Activated CD8-positive, alpha-beta memory T cell treated with anti-CD3 and anti-CD28 coated beads, Interleukin-2, amount 10 ng/mL, durations not matched to agents 7 days and 5 days (primary cell): ENCODE data around the gene LARP7. TPM values are rescaled to one million over a fixed set of nuclear protein-coding genes. Genes with fewer than 3 reads are reported as not detected.
"Not testable (repeated sequence)": the region's sequence is repeated elsewhere in the genome, so short reads cannot be mapped to it uniquely, and the experiment has no call there.

Experiments used
- ATAC-seq: fragments of 150-1000 bp; cut with Tn5 transposase; one replicate; pipeline ENCODE4 v1.10.0; 2021; ENCODE audit warnings: moderate library complexity
- CTCF ChIA-PET: fragments of 350-600 bp; sonication (Branson Sonifier 250); formaldehyde crosslinking; loops from one replicate; lab custom pipeline; 2021; ENCODE audit warnings: antibody characterized with exemption; lab: Charles Lee
- DNase-seq: peaks from one replicate; pipeline ENCODE4 v3.0.0-alpha.2; 2020
- H3K27ac Mint-ChIP-seq: one replicate; pipeline ENCODE4 v1.8.0; 2021; ENCODE audit warnings: mild to moderate bottlenecking, mixed read lengths
- H3K27me3 Mint-ChIP-seq: one replicate; pipeline ENCODE4 v1.8.0; 2021; ENCODE audit warnings: mixed read lengths
- H3K36me3 Mint-ChIP-seq: one replicate; pipeline ENCODE4 v1.8.0; 2021; ENCODE audit warnings: mild to moderate bottlenecking, mixed read lengths
- H3K4me1 Mint-ChIP-seq: one replicate; pipeline ENCODE4 v1.8.0; 2021; ENCODE audit warnings: mixed read lengths
- H3K4me3 Mint-ChIP-seq: one replicate; pipeline ENCODE4 v1.8.0; 2021; ENCODE audit warnings: mild to moderate bottlenecking, moderate library complexity, mixed read lengths
- H3K9me3 Mint-ChIP-seq: one replicate; pipeline ENCODE4 v1.8.0; 2022; ENCODE audit warnings: low read depth, mixed read lengths
- total RNA-seq, 2 experiments: library from RNA; stranded (reverse); gene quantifications; one replicate each; pipeline ENCODE4 v1.2.3, GENCODE V29; 2021

The LARP7 gene
- total RNA-seq, 2 experiments from 2014 or later = 53.3 to 53.6 TPM

- no peak for ATAC-seq
- Mint-ChIP-seq H3K27ac (peak overlapping the region; percentile 63), H3K36me3 (peaks cover 43% of the 10 kb centered on the region), H3K27me3 (no peaks in the 10 kb centered on the region), H3K4me1 (peaks cover 40% of the 10 kb centered on the region), H3K9me3 (no peaks in the 10 kb centered on the region), H3K4me3 (no peak overlapping the region)
- CTCF ChIA-PET = interaction anchor here (1.6 to 1.7 kb wide), 2 partner anchors 121 to 123 kb away, joined by 5 read pairs; no protein-coding TSS in a partner anchor
- no peak for DNase-seq
These were observed 5.6 kb downstream of the LARP7 start for GRCh38 chr4:112642526-112642925.

GRCh38 chr4:112644595-112645535, 7.9 kb downstream of the LARP7 start:
- not testable (repeated sequence) for H3K9me3 Mint-ChIP-seq

GRCh38 chr4:112645541-112646329, 8.8 kb downstream of the LARP7 start:
- no peak for ATAC-seq
- CTCF ChIA-PET = interaction anchor here (1.0 to 1.7 kb wide), 3 partner anchors 8 to 93 kb away, joined by 3 to 6 read pairs (median 3); partner anchors contain the start of genes LARP7 and ZGRF1
- H3K9me3 Mint-ChIP-seq = no peaks in the 10 kb centered on the region
- peaks cover 42% of the 10 kb centered on the region for H3K36me3 Mint-ChIP-seq
- no peak overlapping the region for H3K4me3 Mint-ChIP-seq
- H3K27me3 Mint-ChIP-seq = no peaks in the 10 kb centered on the region
- peaks cover 26% of the 10 kb centered on the region for H3K4me1 Mint-ChIP-seq
- no peak for DNase-seq
- H3K27ac Mint-ChIP-seq = peak overlapping the region; percentile 15

More at GRCh38 chr4:112644595-112645535, 7.9 kb downstream of the LARP7 start:
- H3K4me3 Mint-ChIP-seq, ATAC-seq, DNase-seq, H3K27me3 Mint-ChIP-seq: not testable (repeated sequence)
- CTCF ChIA-PET = interaction anchor here (1.0 to 1.7 kb wide), 2 partner anchors 117 to 121 kb away, joined by 3 to 5 read pairs; no protein-coding TSS in a partner anchor
- Mint-ChIP-seq H3K4me1 (peaks cover 28% of the 10 kb centered on the region), H3K27ac (peak overlapping the region; percentile 63), H3K36me3 (peaks cover 42% of the 10 kb centered on the region)

GRCh38 chr4:112646632-112647537, 9.9 kb downstream of the LARP7 start:
- H3K4me3 Mint-ChIP-seq = no peak overlapping the region
- peaks cover 35% of the 10 kb centered on the region for H3K36me3 Mint-ChIP-seq
- ATAC-seq (no peak), DNase-seq (no peak)
- H3K27ac Mint-ChIP-seq = peak overlapping the region; percentile 6
- CTCF ChIA-PET = interaction anchor here (1.0 to 1.7 kb wide), 3 partner anchors 8 to 92 kb away, joined by 3 to 6 read pairs (median 3); partner anchors contain the start of genes LARP7 and ZGRF1
- no peaks in the 10 kb centered on the region for H3K9me3 Mint-ChIP-seq
- H3K27me3 Mint-ChIP-seq = no peaks in the 10 kb centered on the region
- H3K4me1 Mint-ChIP-seq = peaks cover 17% of the 10 kb centered on the region

GRCh38 chr4:112647785-112648184, 10.8 kb downstream of the LARP7 start:
- H3K27ac Mint-ChIP-seq = no peak overlapping the region
- CTCF ChIA-PET = interaction anchor here (1.7 kb wide), 1 partner anchor 7 kb away, joined by 3 read pairs; no protein-coding TSS in a partner anchor
- no peaks in the 10 kb centered on the region for H3K9me3 Mint-ChIP-seq
- H3K4me1 Mint-ChIP-seq = peaks cover 12% of the 10 kb centered on the region
- H3K4me3 Mint-ChIP-seq = no peak overlapping the region
- H3K36me3 Mint-ChIP-seq = peaks cover 34% of the 10 kb centered on the region
- DNase-seq = no peak
- ATAC-seq = no peak
- no peaks in the 10 kb centered on the region for H3K27me3 Mint-ChIP-seq

- H3K27ac Mint-ChIP-seq = no peak overlapping the region
- CTCF ChIA-PET = no interaction called here
These were observed 11.5 kb downstream of the LARP7 start for GRCh38 chr4:112648263-112649054.

GRCh38 chr4:112649055-112649408, 12.1 kb downstream of the LARP7 start:
- DNase-seq (no peak), ATAC-seq (no peak)
- Mint-ChIP-seq H3K27me3 (no peaks in the 10 kb centered on the region), H3K27ac (no peak overlapping the region), H3K4me3 (no peak overlapping the region), H3K4me1 (peaks cover 4% of the 10 kb centered on the region), H3K36me3 (peaks cover 29% of the 10 kb centered on the region), H3K9me3 (no peaks in the 10 kb centered on the region)
- CTCF ChIA-PET = no interaction called here

More at GRCh38 chr4:112648263-112649054, 11.5 kb downstream of the LARP7 start:
- Mint-ChIP-seq H3K36me3 (peaks cover 28% of the 10 kb centered on the region), H3K9me3 (no peaks in the 10 kb centered on the region), H3K27me3 (no peaks in the 10 kb centered on the region), H3K4me3 (no peak overlapping the region), H3K4me1 (peaks cover 6% of the 10 kb centered on the region)
- ATAC-seq = no peak
- no peak for DNase-seq

- CTCF ChIA-PET = no interaction called here
- H3K36me3 Mint-ChIP-seq = peaks cover 29% of the 10 kb centered on the region
- ATAC-seq = no peak
These were observed 13.4 kb downstream of the LARP7 start for GRCh38 chr4:112650332-112650731.

GRCh38 chr4:112651641-112652040, 14.7 kb downstream of the LARP7 start:
- peaks cover 30% of the 10 kb centered on the region for H3K36me3 Mint-ChIP-seq

More at GRCh38 chr4:112650332-112650731, 13.4 kb downstream of the LARP7 start:
- H3K4me1 Mint-ChIP-seq = peaks cover 2% of the 10 kb centered on the region
- H3K27ac Mint-ChIP-seq = no peak overlapping the region
- H3K4me3 Mint-ChIP-seq = no peak overlapping the region
- H3K9me3 Mint-ChIP-seq = no peaks in the 10 kb centered on the region
- DNase-seq = no peak
- H3K27me3 Mint-ChIP-seq = no peaks in the 10 kb centered on the region

GRCh38 chr4:112652216-112652615, 15.3 kb downstream of the LARP7 start:
- Mint-ChIP-seq H3K27me3 (no peaks in the 10 kb centered on the region), H3K27ac (no peak overlapping the region), H3K9me3 (no peaks in the 10 kb centered on the region), H3K4me1 (no peaks in the 10 kb centered on the region), H3K36me3 (peaks cover 27% of the 10 kb centered on the region), H3K4me3 (no peak overlapping the region)
- DNase-seq (no peak), ATAC-seq (no peak)
- CTCF ChIA-PET = no interaction called here

More at GRCh38 chr4:112651641-112652040, 14.7 kb downstream of the LARP7 start:
- no peak overlapping the region for H3K4me3 Mint-ChIP-seq
- ATAC-seq = no peak
- no peaks in the 10 kb centered on the region for H3K4me1 Mint-ChIP-seq
- H3K27me3 Mint-ChIP-seq = no peaks in the 10 kb centered on the region
- no peak for DNase-seq
- H3K9me3 Mint-ChIP-seq = no peaks in the 10 kb centered on the region
- CTCF ChIA-PET = no interaction called here
- H3K27ac Mint-ChIP-seq = no peak overlapping the region

GRCh38 chr4:112655270-112655669, 18.3 kb downstream of the LARP7 start:
- no peak overlapping the region for H3K27ac Mint-ChIP-seq
- no peak overlapping the region for H3K4me3 Mint-ChIP-seq
- DNase-seq (no peak), ATAC-seq (no peak)
- peaks cover 28% of the 10 kb centered on the region for H3K36me3 Mint-ChIP-seq
- H3K4me1 Mint-ChIP-seq = no peaks in the 10 kb centered on the region
- H3K9me3 Mint-ChIP-seq = no peaks in the 10 kb centered on the region
- no peaks in the 10 kb centered on the region for H3K27me3 Mint-ChIP-seq
- CTCF ChIA-PET = interaction anchor here (1.0 to 1.1 kb wide), 2 partner anchors 8 to 72 kb away, joined by 3 read pairs; no protein-coding TSS in a partner anchor

GRCh38 chr4:112656115-112656514, 19.2 kb downstream of the LARP7 start:
- H3K4me1 Mint-ChIP-seq, ATAC-seq, H3K4me3 Mint-ChIP-seq, H3K27me3 Mint-ChIP-seq, H3K9me3 Mint-ChIP-seq, H3K27ac Mint-ChIP-seq, DNase-seq, CTCF ChIA-PET: not testable (repeated sequence)
- H3K36me3 Mint-ChIP-seq = peaks cover 27% of the 10 kb centered on the region
